ENCODE results near the gene MLLT10.

Gene MLLT10

DNA sequence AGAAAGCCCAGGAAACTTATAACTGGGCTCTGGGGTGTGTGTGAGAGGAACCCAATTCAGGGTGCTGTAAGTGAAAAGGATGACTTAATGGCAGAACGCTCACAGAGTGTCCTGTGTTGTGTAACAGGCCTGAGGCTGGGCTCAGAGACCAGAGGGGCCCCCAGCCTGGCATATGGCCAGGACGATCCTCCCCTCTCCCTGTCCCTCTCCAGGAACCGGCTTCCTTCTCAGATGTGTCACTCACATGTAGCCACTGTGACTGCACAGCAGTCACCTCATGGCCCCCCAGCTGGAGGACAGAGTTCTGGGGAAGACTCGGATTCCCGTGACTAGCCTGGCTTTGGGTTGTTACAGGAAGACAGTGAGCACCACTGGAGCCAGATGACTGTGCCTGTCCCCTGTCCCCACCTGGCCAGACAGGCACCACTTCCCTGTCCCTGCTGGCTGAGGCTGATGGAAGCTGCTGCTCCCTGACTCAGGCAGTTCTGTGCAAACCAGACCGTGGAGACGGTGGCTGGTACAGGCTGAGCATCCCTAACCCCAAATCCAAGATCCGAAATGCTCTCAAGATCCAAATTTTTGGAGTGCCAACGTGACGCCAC, 220.5 kb downstream of the MLLT10 start:
- FAIRE-seq (no peak), DNase-seq (ENCODE audit: insufficient read length, low spot score) (no peak)
- TF ChIP-seq, protein P1, sequence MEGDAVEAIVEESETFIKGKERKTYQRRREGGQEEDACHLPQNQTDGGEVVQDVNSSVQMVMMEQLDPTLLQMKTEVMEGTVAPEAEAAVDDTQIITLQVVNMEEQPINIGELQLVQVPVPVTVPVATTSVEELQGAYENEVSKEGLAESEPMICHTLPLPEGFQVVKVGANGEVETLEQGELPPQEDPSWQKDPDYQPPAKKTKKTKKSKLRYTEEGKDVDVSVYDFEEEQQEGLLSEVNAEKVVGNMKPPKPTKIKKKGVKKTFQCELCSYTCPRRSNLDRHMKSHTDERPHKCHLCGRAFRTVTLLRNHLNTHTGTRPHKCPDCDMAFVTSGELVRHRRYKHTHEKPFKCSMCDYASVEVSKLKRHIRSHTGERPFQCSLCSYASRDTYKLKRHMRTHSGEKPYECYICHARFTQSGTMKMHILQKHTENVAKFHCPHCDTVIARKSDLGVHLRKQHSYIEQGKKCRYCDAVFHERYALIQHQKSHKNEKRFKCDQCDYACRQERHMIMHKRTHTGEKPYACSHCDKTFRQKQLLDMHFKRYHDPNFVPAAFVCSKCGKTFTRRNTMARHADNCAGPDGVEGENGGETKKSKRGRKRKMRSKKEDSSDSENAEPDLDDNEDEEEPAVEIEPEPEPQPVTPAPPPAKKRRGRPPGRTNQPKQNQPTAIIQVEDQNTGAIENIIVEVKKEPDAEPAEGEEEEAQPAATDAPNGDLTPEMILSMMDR (IDR thresholded peaks at IDR 0.05; ENCODE audit: insufficient read depth, missing control alignments) = no peak

DNA sequence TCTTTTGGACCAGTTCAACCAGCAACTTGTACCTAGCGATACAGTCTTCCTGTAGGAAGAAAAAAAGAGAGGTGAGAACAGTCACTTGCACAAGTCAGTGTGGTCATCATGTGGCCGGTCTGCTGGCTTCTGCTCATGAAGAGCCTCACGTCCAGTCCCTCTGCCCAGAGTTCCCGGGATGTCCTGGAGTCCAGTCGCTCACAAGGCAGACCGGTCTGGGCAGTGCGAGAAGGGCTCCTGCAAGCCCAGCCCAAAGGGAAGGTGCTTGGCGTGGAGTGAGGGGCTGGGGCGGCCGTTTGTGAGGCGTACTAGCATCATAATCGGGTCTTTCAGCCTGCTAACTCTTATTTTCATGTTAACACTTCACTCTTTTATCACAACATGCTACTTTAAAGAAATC, 222.7 kb downstream of the MLLT10 start:
- no peak for FAIRE-seq

DNA sequence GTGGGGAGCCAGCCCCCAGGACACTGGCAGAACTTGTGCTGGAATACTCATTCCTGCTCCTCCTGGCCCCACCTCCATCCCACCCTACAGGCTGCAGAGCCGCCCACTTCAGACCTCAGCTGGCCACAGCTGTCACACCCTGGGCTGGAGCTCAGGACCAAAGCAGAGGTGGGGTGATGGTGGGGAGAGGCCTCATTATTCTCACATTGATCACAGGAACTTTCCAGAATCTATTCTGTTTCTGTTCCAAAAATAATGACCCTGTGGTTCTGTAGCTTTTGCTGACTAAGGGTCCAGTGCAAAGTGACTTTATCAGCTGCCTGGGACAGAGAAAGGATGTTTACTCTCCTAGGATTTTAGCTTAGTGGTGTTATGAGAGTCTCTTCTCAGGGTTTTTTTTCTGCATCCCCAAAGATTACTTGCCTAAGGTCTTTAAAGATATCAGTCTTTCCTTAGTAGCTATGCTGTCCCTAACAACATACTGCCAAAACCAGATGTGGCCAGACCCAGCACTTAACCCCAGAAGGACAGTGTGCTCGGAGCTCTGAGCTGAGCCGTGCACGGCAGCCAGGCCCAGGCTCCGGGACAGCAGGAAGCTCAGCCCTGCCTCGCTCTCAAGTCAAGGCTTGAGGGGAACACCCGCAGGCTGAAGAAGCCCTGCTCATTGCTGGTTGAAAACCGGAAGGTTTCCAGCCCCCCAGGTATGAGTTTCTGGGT, 223.3 kb downstream of the MLLT10 start:
- TF ChIP-seq, protein P1 (IDR thresholded peaks at IDR 0.05; ENCODE audit: insufficient read depth, missing control alignments) = no peak
- DNase-seq (ENCODE audit: insufficient read length, low spot score) = no peak
- FAIRE-seq = no peak

More for the DNA sequence above, 222.7 kb downstream of the MLLT10 start:
- no peak for DNase-seq (ENCODE audit: insufficient read length, low spot score)
- TF ChIP-seq, protein P1 (IDR thresholded peaks at IDR 0.05; ENCODE audit: insufficient read depth, missing control alignments) = no peak

DNA sequence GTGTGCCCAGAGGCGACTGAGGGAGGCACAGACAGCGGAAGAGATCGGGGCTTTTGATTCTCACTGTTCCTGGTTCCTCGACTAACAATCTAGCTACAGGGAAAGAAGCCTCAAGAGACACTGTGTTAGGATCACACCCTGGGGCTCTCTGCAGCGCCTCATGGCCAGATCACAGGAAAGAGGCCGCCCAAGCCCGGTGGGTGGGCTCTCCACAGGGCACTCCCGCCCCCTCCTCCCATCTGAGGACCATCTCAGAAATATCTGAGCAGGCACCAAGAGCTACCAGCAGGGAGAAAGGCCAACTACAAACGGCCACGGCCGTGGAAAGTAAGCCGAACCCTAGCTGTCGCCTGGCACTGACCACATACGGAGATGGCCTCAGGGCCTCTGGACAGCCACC, 224.2 kb downstream of the MLLT10 start:
- DNase-seq (ENCODE audit: insufficient read length, low spot score) (no peak), FAIRE-seq (no peak)
- TF ChIP-seq, protein P1 (IDR thresholded peaks at IDR 0.05; ENCODE audit: insufficient read depth, missing control alignments) = no peak

DNA sequence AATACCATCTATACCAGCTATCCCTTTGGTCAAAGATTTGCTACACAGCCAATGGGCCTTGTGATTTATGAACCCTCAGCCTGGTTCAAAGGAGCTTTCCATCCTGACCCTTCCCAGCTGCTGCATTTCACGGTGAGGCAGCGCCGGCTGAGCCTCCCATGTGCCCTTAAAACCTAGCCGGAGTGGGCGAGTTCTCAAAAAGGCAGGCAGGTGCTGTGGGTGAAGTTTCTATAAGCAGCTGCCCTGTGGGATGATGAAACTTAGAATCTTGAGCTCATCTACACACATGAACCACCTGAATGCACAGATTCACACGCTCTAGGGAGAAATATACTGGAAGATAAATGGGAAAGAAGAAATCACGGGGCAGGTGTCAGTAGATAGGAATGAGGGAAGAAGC, 224.7 kb downstream of the MLLT10 start:
- TF ChIP-seq, protein P1 (IDR thresholded peaks at IDR 0.05; ENCODE audit: insufficient read depth, missing control alignments) = no peak
- FAIRE-seq (no peak), DNase-seq (ENCODE audit: insufficient read length, low spot score) (no peak)

DNA sequence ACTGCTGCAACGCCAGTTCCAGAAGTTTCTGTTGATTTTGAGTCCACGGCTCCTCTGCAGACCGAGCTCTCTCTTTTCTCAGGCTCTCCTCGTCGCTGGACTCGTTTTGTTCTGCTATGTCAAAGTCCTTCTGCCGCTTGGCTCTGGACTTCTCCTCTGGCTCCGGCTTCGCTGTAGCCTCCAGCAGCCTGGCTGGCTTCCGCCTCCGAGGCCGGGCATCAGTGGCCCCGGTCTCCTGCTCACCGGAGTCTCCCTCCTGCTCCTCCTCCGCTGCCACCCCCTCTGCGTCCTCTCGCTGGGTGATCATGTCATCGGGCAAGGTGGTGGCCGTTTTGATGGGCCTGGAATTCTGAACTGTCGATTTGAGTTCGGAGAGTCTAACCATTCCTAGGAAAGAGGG, 225.2 kb downstream of the MLLT10 start:
- TF ChIP-seq, protein P1 (IDR thresholded peaks at IDR 0.05; ENCODE audit: insufficient read depth, missing control alignments) = no peak
- DNase-seq (ENCODE audit: insufficient read length, low spot score) = no peak

DNA sequence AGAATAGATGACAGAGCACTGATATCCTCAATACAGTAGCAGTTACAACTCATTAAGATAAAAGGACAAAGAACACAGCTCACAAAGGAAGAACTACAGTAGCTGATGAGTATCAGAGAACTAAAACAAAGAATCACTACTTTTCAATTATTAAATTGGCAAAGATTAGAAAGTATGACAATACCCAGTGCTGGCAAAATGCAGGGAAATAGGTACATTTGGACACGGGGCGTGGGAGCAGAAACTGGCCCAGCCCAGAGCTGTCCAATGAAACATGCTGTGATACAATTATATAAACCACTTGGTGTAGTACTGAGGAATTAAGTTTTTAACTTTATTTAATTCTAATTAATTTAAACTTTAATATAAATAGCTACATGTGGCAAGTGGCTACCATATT, 226.3 kb downstream of the MLLT10 start:
- TF ChIP-seq, protein P1 (IDR thresholded peaks at IDR 0.05; ENCODE audit: insufficient read depth, missing control alignments) = no peak
- DNase-seq (ENCODE audit: insufficient read length, low spot score) (no peak), FAIRE-seq (no peak)

More for the DNA sequence above, 225.2 kb downstream of the MLLT10 start:
- FAIRE-seq = no peak

All from D721Med (cell line).